ENCODE results near the gene TP53BP1.
"Not testable (repeated sequence)": the region's sequence is repeated elsewhere in the genome, so short reads cannot be mapped to it uniquely, and the experiment has no call there.

Gene TP53BP1

DNA sequence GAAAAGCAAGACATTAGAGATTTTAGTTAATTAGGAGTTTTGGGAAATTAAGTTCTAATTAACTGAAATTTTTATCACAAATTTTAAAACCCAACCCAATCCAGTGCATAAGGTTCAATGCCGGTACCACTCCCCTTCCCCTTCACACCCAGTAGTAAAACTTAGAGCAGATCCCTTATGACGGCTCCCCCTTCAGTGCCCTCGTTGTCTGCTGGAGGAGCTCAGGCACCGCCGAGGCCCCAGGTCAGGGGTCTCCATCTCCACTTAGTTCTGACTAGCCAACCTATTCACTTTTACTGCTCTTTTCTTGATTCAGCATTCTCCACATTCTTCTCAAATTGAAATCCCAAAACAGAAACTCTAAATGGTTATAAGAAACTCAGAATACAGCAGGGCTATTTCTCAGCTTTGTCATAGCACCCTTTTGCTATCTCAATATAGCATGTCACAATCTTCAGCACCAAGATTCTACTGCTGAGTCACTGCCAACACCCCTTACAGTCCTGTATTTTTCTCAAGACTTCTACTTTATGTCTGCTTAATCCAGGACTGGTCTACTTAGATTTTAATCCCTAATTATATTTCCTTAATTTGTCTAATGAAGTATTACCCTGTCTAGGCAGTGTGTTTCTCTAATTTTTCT lies 82.3 kb downstream of the TP53BP1 start:
- no peak for DNase-seq

DNA sequence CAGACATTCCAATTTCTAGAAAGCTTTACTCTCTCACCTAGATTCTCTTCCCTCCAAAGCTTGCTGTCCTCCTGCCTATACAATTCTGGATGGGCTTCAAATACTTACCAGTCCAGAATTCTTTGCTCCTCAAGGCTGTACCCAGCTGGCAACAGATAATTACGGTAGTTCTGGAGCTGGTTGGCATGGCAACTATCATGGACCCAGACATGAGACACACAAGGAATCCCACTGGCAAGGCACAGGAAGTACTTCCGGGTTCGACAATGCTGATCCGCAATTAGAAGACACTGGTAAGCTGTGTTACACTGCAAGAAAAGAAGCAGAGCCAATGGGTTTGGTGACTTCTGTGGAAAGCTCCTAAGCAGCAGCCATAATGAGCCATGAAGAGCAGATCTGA lies 84.2 kb downstream of the TP53BP1 start:
- DNase-seq = no peak

DNA sequence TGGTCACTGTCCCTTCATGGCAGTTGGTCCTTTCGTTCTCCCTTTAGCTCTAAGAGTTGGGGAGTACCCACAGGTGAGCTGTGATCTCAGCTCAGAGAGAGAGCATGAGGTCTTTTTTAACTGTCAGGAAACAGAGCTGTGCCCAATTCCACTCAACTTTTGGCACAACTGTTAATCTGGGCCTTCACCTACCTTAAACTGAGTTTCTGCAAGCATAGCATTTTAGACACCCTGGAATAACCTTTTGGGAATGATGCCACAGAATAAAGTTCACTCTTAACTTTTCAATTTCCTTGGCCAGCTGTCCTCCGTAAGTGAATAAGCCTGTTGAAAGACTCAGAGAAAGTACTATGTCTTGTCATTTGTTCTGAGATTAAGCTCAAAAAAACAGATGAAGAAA lies 86.1 kb downstream of the TP53BP1 start:
- no peak for DNase-seq

DNA sequence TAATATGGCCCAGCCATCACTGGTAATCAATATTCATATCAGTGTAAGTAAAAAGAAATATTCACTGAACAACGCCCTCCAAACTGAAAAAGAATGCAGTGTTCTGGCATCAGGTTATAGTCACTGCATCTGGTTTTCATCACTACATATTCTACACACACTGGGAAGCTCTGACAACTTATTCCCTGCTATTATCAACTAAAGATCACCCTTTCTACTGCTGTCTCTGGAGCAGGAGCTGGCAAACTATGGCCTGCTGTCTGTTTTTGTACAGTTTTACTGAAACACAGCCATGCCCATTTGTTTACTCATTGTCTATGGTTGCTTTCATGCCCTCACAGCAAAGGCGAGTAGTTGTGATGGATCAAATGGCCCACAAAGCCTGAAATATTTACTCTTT lies 86.8 kb downstream of the TP53BP1 start:
- DNase-seq = no peak

DNA sequence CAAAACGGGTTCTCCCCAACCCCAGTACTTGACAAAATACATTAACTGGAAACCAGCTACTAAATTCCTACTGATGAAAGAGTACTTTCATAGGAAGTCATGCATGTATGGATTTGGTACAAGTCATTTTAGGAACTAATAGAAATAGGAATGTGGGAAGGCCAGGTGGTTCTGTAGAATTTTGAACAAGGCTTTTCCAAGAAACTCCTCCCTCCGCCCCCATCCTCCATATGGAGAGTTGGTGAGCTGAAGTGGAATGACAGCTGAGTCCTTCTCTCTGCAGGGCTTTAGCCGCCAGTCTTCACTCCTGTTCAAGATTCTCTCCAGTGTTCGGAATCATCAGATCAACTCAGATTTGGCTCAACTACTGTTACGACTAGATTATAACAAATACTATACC lies 88.8 kb downstream of the TP53BP1 start:
- no peak for DNase-seq

DNA sequence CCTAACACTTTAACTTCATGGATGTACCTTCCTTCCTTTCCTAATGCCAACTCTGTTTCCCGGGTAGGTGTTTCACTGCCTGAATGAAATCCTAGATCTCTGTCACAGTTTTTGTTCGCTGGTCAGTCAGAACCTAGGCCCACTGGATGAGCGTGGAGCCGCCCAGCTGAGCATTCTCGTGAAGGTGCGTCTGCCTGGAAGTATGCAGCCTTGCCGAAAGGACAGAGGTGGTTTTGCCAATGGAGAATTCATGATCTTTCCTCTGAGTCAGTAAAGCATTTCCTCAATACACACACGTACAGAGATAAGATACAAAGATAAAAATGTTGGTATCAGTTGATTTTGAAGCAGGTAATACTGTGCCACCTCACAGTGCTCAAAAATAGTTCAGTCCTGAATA lies 89.3 kb downstream of the TP53BP1 start:
- DNase-seq = no peak

DNA sequence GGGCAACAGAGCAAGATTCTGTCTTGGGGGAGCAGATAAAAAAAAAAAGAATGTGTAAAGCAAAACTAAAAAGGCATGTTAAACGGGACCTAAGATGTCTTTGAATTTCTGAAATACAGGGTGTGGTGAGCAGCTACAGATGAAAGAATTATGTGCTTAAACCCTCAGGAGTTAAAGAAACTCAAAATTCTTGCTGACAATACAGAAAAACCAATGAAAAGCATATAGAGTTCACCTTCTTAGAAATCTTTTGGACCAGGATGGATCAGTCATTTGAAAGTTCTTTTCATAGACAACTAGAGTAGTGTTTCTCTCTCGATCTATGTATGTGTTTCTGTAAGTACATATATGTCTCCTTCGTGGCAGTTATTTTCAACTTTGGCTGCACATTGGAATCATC lies 90.7 kb downstream of the TP53BP1 start:
- no peak for DNase-seq

DNA sequence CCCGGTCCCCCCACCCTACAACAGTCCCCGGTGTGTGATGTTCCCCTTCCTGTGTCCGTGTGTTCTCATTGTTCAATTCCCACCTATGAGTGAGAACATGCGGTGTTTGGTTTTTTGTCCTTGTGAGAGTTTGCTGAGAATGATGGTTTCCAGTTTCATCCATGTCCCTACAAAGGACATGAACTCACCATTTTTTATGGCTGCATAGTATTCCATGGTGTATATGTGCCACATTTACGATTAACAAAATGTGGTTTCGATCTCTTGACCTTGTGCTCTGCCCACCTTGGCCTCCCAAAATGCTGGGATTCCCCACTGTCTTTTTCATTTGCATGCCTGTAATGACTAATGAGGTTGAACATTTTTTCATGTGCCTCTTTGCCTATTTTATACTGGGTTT lies 99.4 kb downstream of the TP53BP1 start:
- DNase-seq = not testable (repeated sequence)

DNA sequence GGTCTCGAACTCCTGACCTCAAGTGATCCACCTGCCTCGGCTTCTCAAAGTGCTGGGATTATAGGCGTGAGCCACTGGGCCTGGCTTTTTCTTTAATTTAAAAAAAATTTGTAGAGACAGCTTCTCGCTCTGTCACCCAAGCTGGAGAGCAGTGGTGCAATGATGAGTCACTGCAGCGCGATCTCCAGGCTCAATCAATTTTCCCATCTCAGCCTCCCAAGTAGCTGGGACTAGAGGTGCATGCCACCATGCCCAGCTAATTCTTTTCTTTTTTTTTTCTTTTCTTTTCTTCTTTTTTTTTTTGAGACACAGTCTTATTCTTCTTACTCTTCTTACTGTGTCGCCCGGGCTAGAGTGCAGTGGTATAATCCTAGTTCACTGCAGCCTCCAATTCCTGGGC lies 102.2 kb downstream of the TP53BP1 start:
- DNase-seq = no peak

DNA sequence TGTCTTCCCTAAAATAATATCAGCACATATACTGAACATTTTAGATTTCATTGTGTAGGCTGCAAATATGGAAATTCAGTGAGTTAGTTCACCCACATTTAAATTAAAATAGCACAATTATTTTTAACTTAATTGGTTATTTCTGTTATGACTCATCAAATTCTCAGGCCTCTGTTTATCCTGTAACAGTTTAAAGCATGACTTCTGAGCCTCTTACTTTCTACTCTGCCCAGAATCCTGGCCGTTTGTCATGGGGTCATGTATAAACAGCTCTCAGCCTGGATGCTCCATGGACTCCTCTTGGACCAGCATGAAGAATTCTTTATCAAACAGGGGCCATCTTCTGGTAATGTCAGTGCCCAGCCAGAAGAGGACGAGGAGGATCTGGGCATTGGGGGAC lies 109.9 kb downstream of the TP53BP1 start:
- no peak for DNase-seq

DNA sequence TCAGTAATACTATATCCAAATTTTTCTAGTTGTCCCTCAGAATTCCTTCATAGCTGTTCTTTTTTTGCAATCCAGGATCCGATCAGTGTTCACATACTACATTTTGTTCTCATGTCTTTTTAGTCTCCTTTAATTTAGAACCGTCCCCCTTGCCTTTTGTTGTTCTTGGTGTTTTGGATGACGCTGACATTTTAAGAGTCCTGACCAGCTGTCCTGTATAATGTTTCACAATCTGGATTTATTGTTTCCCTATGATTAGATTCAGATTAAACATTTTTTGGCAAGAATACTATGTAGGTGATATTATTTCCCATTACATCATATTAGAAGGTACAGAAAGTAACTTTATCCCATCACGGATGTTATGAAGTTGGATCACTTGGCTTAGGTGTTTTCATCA lies 110.6 kb downstream of the TP53BP1 start:
- DNase-seq = no peak

DNA sequence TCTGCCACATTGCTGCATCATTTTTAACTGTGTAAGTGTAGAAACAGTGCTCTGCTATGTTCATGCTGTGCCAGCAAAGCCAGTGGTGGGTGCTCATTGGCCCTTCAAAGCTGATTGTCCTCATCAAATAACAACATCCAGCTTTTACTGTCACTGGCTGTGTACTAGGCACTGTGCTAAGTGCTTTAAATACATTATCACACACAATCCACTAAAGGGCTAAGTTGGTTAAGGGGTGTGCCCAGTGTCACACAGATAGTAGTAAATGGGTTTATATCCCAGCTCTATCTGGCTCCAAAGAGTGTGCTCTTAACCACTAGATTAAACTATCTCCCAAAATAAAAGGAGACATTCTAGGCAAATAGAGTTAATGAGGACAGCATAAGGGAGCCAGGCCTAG lies 114.4 kb downstream of the TP53BP1 start:
- no peak for DNase-seq

DNA sequence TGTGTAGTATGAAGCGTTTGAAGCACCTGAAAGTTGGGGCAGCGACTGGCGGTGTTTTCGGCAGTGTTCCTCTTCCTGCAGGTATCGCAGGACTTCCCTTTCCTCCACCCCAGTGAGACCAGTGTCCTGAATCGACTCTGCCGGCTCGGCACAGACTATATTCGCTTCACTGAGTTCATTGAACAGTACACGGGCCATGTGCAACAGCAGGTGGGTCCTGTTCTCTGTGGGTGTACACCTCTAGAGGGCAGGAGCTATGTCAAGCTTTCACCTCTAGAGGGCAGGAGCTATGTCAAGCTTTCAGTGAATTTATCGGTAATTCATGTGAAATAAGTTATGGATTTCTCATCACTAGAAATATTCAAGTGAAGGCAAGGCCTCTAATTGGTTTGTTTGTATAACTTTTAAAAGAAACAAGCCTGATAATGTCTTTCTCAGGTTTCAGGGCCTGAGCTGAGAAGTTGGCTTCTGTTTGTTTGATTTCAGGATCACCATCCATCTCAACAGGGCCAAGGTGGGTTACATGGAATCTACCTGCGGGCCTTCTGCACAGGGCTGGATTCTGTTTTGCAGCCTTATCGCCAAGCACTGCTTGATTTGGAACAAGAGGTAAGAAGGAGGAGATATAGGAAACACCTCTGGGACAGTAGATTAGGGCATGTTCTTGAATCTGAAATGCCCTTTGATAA lies 116.8 kb downstream of the TP53BP1 start:
- DNase-seq = no peak

DNA sequence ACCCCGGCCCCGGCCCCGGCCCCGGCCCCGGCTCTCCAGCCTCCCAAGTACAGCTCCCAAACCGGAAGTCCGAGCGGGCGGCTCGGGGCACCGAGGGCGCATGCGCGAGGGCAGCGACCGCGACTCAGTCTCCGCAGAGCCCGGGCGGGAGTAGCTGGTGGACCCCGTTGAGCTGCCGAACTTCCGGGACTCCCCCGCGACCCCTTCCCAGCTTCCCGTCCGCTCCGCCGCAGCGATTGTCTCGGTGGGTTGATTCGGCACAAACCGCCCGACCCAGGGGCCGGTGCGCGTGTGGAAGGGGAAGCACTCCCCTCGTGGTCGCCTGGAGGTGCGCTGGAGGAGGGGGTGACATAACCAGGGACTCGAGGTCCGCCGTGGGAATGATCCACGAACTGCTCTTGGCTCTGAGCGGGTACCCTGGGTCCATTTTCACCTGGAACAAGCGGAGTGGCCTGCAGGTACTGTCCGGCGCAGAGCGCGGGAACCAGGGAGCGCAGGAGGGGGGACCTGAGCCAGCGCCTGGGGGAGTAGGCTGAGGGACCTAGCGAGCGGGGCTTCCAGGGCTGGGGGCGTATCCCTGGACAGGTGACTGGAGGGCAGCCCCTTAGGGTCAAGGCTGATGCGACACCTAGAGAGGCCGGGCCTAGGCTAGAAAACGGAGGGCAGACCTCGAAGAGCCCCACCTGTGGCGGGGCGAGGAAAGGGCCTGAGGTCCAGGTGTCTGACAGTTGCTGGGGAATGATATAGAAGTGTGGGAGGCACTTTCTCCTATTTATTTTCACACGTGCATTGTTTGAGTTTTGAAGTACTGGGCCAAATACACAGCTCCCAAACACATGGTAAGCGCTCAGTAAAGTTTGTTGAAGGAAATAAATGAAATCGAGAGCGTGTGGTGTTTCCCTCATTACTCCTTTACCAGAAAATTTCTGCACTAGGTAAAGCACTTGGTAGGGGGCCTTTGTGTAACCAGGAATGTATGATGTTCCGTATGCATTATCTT lies 121.7 kb downstream of the TP53BP1 start, which contains the start of the genes TUBGCP4 and ZSCAN29:
Gene TUBGCP4, plus strand, starts transcription at position 127 of the 1,000 bp plus-strand sequence. Its CDS starts 254 bp downstream, at position 381.
Gene ZSCAN29, minus strand, starts transcription at position 69 of the 1,000 bp plus-strand sequence. CDS start 1,130 bp downstream, outside the sequence.
- DNase-seq = peak; percentile 70

DNA sequence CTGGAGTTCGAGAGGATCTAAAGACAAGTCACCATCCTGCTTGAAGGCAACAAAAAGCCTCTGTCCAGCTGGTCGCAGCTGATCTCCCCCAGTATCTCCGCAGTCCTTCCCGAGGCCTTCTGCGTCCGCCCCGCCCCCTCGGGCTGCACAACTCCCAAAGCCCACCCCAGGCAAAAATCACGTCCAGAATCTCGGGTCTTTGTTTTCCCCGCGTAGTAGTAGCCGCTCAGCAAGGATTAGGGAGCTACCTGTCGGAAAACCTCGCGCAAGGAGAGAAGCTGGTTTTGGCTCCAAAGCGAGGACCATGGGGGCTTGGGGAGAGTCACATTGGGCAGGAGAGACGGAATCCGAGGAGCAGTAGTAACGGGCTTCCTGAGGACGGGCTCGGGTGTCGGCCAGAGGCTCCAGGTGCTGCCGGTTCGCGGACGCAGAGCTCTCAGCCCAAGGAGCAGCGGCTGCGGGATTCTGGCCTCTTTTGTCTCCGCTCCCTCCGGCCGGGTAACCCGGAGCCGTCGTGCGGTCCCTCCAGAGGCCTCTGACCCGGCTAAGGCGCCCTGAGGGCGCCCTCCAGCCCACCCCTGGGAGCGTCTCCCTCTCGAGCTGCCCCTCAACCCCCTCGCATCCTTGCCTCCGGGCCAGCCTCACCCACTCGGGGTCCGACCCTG lies 122.5 kb downstream of the TP53BP1 start:
- no peak for DNase-seq

DNA sequence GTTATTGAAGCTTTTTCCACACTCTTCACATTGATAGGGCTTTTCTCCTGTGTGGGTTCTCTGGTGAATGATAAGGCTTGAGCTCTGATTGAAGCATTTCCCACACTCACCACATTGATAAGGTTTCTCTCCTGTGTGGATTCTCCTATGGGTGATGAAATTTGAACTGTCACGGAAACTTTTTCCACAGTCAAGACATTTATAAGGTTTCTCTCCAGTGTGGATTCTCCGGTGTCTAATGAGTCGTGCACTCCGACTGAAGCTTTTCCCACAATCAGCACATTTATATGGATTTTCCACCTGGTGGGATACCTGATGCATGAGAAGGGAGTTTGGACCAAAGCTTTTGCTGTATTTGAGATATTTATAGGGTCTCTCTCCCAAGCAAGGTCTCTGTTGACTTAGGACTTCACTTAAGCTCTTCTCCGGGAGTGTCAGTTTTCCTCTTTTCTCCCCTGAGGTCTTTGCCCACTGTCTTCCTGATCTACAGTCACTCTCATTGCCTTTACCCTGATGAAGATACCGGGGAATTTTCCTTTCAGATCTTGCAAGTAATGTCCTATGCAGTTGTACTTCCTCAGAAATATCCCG lies 131.5 kb downstream of the TP53BP1 start:
- DNase-seq = no peak

DNA sequence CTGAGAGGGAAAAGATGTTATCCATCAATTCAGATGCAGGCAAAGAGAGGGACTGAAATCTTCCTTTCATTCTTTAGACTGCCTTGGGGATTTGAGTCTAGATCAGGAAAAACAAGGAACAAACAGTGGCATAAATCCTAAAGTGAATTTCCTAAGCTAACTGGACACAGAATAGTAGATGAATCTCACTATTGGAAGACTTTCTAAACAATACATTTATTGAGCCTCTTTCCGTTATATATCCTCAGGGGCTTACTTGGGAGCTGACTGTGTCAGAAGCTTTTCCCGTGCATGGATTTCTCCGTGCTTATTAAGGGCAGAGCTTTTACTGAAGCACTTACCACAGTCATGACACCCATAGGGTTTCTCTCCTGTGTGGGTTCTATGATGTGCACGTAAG lies 132.1 kb downstream of the TP53BP1 start:
- DNase-seq = no peak
